GM18526 (cell line): ENCODE results near the gene GEMIN5.

Source experiments
- POLR2A ChIP-seq: IDR thresholded peaks from 3 replicates; pipeline ENCODE4 v1.6.1; 2011; ENCODE audit not compliant: insufficient read length; ENCODE audit errors: extremely low read depth

The GEMIN5 gene, protein sequence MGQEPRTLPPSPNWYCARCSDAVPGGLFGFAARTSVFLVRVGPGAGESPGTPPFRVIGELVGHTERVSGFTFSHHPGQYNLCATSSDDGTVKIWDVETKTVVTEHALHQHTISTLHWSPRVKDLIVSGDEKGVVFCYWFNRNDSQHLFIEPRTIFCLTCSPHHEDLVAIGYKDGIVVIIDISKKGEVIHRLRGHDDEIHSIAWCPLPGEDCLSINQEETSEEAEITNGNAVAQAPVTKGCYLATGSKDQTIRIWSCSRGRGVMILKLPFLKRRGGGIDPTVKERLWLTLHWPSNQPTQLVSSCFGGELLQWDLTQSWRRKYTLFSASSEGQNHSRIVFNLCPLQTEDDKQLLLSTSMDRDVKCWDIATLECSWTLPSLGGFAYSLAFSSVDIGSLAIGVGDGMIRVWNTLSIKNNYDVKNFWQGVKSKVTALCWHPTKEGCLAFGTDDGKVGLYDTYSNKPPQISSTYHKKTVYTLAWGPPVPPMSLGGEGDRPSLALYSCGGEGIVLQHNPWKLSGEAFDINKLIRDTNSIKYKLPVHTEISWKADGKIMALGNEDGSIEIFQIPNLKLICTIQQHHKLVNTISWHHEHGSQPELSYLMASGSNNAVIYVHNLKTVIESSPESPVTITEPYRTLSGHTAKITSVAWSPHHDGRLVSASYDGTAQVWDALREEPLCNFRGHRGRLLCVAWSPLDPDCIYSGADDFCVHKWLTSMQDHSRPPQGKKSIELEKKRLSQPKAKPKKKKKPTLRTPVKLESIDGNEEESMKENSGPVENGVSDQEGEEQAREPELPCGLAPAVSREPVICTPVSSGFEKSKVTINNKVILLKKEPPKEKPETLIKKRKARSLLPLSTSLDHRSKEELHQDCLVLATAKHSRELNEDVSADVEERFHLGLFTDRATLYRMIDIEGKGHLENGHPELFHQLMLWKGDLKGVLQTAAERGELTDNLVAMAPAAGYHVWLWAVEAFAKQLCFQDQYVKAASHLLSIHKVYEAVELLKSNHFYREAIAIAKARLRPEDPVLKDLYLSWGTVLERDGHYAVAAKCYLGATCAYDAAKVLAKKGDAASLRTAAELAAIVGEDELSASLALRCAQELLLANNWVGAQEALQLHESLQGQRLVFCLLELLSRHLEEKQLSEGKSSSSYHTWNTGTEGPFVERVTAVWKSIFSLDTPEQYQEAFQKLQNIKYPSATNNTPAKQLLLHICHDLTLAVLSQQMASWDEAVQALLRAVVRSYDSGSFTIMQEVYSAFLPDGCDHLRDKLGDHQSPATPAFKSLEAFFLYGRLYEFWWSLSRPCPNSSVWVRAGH (N-terminal part only)

DNA sequence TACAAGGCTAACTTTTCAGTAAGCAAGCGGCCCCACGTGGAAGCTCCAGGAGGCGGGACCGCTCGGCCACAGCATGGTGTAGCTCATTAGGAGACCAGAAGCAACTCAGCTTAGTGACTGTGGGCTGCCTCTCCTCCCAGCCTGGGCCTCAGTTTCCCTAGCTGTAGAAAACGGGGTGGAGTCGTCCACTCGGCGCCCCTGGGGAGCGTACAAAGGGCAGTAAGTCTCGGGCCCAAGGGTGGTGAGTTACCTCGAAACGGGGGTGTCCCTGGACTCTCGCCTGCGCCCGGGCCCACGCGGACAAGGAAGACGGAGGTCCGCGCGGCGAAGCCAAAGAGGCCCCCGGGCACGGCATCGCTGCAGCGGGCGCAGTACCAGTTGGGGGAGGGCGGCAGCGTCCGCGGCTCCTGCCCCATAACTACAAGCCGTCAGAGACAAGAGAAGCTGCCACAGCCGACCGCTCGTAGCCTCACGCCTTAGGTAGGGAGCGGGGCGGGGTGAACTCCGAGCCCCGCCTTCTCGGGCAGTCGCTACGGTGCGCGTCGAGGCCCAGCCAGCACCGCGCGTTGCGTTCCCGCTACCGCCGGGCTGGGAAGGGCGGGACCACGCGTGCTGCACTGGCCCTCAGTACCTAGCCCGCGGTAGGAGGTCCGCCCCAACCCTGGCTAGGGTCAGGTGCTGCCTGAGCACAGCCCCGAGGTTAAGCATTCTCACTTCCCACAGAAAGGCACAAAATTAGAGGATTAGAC, at the start of gene GEMIN5:
GEMIN5 (minus strand) TSS at position 494 of the 749 bp plus-strand sequence; CDS start at position 416, 78 bp downstream.
- peak; percentile 77 for TF ChIP-seq POLR2A

DNA sequence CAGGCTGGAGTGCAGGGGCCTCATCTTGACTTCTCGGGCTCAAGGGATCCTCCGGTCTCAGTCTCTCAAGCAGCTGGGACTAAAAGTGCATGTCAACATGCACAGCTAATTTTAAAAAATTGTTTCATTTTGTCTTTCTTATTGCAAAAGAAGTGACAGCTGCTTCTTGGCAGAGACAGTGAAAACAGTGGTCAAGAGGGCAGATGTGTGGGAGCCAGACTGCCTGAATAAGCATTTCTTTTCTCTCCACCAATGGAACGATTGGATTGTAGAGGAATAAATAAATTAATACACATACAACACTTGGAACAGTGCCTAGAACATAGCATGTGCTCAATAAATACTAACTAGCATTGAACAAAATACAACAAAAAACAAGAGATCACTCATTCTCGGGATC, 48.1 kb upstream of the GEMIN5 start:
- TF ChIP-seq POLR2A: no peak

DNA sequence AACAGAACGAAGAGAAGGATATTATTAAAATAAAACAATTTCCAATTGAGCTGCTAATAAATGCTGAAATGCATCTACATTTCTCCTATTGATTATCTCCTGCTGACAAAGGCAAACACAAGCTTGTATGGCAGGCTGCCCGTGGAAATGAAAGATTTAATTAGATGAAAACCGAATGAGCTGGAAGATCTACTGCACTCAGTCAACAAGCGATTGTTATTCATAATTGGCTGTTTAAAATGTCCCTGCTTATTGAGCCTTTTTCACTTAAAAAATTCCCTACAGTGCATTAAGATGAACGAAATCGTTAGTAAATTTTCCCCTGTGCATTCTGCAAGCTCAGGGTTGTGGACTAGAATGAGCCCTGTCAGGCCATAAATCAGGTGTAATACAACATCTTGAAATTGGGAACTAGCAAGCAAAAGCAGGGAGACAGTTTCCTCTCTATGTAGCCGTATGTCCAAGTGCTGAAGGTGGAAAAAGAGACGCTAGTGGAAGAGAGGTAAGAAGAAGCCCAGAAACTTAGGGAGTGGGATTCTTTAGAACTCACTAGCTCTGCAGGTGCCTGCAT, 47.0 kb upstream of the GEMIN5 start:
- TF ChIP-seq POLR2A: no peak

- no peak for TF ChIP-seq POLR2A
Measured at GRCh38 chr5:154977409-154977808, 39.4 kb upstream of the GEMIN5 start.

DNA sequence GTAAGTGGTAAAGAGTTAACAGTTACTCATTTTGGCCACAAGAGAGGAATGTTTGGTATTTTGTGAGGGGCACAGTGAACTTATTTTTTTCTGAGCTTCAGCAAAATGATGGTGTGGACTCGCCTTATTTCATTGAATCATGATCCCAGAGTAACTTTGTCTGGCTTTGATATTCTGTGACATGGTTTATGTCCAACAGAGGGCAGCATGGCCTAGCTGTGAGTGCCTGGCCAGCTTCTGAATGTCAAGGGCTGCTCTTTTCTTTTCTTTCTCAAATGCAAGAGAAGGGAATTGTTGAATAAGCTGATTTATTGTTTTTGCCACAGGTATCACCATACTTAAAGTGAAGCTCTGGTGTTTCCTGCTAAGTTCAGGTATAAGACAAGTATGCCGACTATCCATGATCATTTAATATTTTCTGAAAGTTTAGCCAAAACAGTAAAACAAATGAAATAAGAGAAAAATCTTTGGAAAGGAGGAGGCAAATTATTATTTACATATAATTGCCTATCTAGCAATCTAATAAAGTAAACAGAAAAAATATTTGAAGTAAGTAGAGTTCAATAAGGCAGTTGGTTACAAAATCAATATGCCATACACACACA, 34.6 kb upstream of the GEMIN5 start:
- TF ChIP-seq POLR2A: no peak

DNA sequence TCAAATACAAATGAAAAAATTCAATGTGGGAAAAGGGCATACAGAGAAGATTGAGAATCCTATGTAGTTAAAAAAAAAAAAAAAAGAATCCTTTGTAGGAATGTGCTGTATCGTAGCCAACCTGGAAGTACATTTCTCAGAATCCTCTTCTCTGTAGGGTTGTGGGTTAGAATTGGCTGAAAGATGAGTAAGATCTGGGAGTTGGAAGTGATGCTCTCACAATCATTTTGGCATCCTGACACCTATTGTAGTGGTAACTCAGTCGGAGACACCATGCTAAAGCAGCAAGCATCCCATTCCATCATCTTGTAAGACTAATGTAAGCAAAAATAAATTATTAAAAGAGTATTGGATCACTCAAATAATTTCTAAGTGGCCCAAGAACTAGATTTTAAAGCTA, 33.5 kb upstream of the GEMIN5 start:
- no peak for TF ChIP-seq POLR2A

- no peak for TF ChIP-seq POLR2A
Measured at GRCh38 chr5:154970759-154971158, 32.7 kb upstream of the GEMIN5 start.

- no peak for TF ChIP-seq POLR2A
Measured at GRCh38 chr5:154968953-154969352, 30.9 kb upstream of the GEMIN5 start.

- no peak for TF ChIP-seq POLR2A
Measured at GRCh38 chr5:154967421-154968024, 29.5 kb upstream of the GEMIN5 start.

GRCh38 chr5:154966874-154967273, 28.9 kb upstream of the GEMIN5 start:
- TF ChIP-seq POLR2A: no peak

DNA sequence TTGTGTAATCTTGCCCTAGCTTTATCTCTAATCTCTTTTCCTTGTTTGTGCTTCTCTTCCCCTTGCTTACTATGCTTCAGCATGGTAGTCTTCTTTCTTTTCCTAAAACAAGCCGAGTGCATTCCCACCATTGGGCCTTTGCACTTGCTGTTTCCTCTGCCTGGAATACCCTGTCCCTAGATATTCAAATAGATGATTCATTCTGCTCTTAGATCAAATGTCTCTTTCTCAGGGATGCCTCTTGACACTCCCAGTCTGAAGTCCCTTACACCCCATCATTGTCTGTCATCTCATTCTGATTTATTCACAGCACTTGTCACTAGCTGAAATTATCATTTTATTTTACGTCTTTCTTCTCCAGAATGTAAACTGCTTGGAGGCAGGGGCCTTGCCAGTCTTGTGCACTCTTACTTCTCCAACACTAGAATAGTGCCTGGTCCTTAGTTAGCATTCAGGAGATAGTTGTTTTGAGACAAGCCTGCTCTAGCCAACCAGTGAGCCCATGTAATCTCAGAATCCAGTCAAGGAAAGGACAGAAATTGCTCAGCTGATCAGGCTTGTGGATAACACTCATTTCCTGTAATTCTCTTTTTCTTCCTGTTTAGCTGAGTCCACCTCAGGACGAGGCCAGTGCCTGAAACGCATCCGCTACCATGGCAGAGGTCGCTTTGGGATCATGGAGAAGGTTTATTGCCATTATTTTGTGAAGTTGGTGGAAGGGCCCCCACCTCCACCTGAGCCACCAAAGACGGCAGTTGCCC, 28.2 kb upstream of the GEMIN5 start:
- no peak for TF ChIP-seq POLR2A

DNA sequence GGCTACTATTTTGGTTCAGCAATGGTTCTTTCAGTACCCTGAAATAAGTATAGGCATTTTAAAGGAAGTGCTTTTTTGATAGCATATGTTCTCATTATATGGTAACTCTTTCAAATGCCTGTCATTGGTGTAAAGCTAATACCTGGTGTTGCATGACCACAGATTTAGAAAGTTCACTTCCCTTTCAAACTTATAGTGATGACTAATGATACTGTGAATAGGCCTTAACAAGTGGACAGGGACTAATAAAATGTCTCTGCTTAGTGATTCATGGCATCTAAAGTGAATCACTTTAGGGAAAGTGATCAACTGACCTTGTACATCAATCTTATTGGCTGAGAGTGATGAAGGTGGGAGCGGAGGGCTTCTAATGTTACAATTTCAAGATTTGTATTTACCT, 24.5 kb upstream of the GEMIN5 start:
- TF ChIP-seq POLR2A: no peak

DNA sequence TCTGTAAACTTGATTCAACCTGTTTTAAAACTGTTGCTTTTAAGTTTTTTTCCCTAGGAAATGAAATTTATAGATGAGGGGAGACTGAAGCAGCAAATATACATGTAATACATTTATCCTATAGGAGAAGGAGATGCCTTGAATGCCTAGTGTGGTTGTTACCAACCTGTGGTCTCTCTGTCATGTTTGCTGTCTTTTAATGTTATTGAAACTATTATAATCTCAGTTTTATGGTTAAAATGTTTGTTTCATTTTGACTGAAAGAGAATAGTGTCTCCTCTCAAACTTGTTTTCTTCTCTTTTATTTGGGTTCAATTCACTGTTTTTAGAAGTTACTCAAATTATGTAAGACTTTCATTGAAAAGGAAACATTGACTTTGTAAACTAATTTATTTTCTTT, 18.7 kb upstream of the GEMIN5 start:
- TF ChIP-seq POLR2A: no peak
